Measurements from ENCODE around the gene GALNT2. TPM values are rescaled to one million over a fixed set of nuclear protein-coding genes. Genes with fewer than 3 reads are reported as not detected.

The GALNT2 gene
- polyA plus RNA-seq, 2 of the 4 experiments (the other 2 are of a cell fraction): 66.9 to 114 TPM

- ChIA-PET CTCF (interaction anchor here (0.7 to 1.1 kb wide), 4 partner anchors 13 to 542 kb away, joined by 3 to 5 read pairs (median 3); no protein-coding TSS in a partner anchor), POLR2A (no interaction called here)
- H3K4me2 ChIP-seq: no peak overlapping the region
- FAIRE-seq (no peak), ATAC-seq (no peak), DNase-seq (ENCODE audit: low read depth in 1 of 2, low spot score in 1 of 2) (no peak)
- H3K4me1 ChIP-seq: no peaks in the 10 kb centered on the region
- H3K27ac ChIP-seq: no peak overlapping the region
- H3K9me3 ChIP-seq: no peaks in the 10 kb centered on the region
- no peak overlapping the region for H3K4me3 ChIP-seq
- WGBS (ENCODE audit: missing lambda C conversion rate): 86% methylated on average over 8 of the region's 8 CpGs
- no peak for TF ChIP-seq SREBF2 (IDR thresholded peaks at IDR 0.05)
- no peak for TF ChIP-seq HOXB5 (CRISPR knock-in tag; IDR thresholded peaks at IDR 0.05)
- no peak for TF ChIP-seq MYC (IDR thresholded peaks at IDR 0.05; ENCODE audit: borderline replicate concordance, low read length)
- no peak for TF ChIP-seq KDM1A (IDR thresholded peaks at IDR 0.05; ENCODE audit: low read depth)
- TF ChIP-seq HMGXB4 (CRISPR knock-in tag; IDR thresholded peaks at IDR 0.05; ENCODE audit: borderline replicate concordance): no peak
- TF ChIP-seq ELK1 (IDR thresholded peaks at IDR 0.05; ENCODE audit: low read depth, low read length): no peak
- TF ChIP-seq JUN (IDR thresholded peaks at IDR 0.05): no peak
- no peak for TF ChIP-seq ZSCAN20 (CRISPR knock-in tag; IDR thresholded peaks at IDR 0.05)
- no peak for TF ChIP-seq ZNF302 (CRISPR knock-in tag; IDR thresholded peaks at IDR 0.05)
- no peak for TF ChIP-seq PHF8 (IDR thresholded peaks at IDR 0.05; ENCODE audit: borderline replicate concordance, low read depth)
Measured at GRCh38 chr1:230211436-230212145, 144.6 kb downstream of the GALNT2 start.

- Histone ChIP-seq H3K27ac (no peak overlapping the region), H3K4me3 (no peak overlapping the region), H3K9me3 (no peaks in the 10 kb centered on the region), H3K4me2 (no peak overlapping the region), H3K4me1 (no peaks in the 10 kb centered on the region)
- TF ChIP-seq HOXA7 (CRISPR knock-in tag; IDR thresholded peaks at IDR 0.05): no peak
- no peak for TF ChIP-seq ZFP36 (IDR thresholded peaks at IDR 0.05; ENCODE audit: borderline replicate concordance, partially characterized antibody)
- no peak for TF ChIP-seq HMGXB4 (CRISPR knock-in tag; IDR thresholded peaks at IDR 0.05; ENCODE audit: borderline replicate concordance)
- no peak for TF ChIP-seq NFE2L2 (conservative IDR thresholded peaks at IDR 0.05; ENCODE audit: low read length)
- TF ChIP-seq EP300 (IDR thresholded peaks at IDR 0.05): no peak
- TF ChIP-seq HEYL (CRISPR knock-in tag; IDR thresholded peaks at IDR 0.05): no peak
- TF ChIP-seq JUN (IDR thresholded peaks at IDR 0.05): no peak
- no peak for TF ChIP-seq MAZ (IDR thresholded peaks at IDR 0.05; ENCODE audit: borderline replicate concordance, low read depth, low read length)
- TF ChIP-seq SREBF2 (IDR thresholded peaks at IDR 0.05): no peak
- no peak for TF ChIP-seq FOSB (CRISPR knock-in tag; IDR thresholded peaks at IDR 0.05)
- TF ChIP-seq RFX5 (IDR thresholded peaks at IDR 0.05): no peak
- no peak for TF ChIP-seq HDAC2 (IDR thresholded peaks at IDR 0.05)
- DNase-seq (ENCODE audit: low read depth in 1 of 2, low spot score in 1 of 2) (no peak), ATAC-seq (no peak), FAIRE-seq (no peak)
- ChIA-PET POLR2A (no interaction called here), CTCF (no interaction called here)
- WGBS (ENCODE audit: missing lambda C conversion rate): 84% methylated on average over 7 of the region's 7 CpGs
Measured at GRCh38 chr1:230212405-230212936, 145.4 kb downstream of the GALNT2 start.

Data from A549 (cell line).